ENCODE results near the gene LMX1B.

- TF ChIP-seq CTCF (IDR thresholded peaks at IDR 0.05) (no peak), POLR2AphosphoS5 (IDR thresholded peaks at IDR 0.05) (peak in 1 of 4 donors; percentile 25), POLR2A (IDR thresholded peaks at IDR 0.05) (no peak), EP300 (IDR thresholded peaks at IDR 0.05) (peak in 1 of 4 donors; percentile 13)
Measured at GRCh38 chr9:126587187-126588185, 26.2 kb upstream of the LMX1B start.

Measured in sigmoid colon (tissue), 4 donors.